ENCODE data around the gene IL13RA1.
"Not testable (repeated sequence)": the region's sequence is repeated elsewhere in the genome, so short reads cannot be mapped to it uniquely, and the experiment has no call there.

IL13RA1 gene

GRCh38 chrX:118726887-118727685 is at the start of gene IL13RA1:
Gene IL13RA1 (plus strand): TSS chrX:118727606. CDS start chrX:118727639, 33 bp downstream.
- peak; percentile 75 for DNase-seq

- DNase-seq, result no peak
These were observed 48.1 kb upstream of the IL13RA1 start for GRCh38 chrX:118679290-118679689.

GRCh38 chrX:118682258-118683014 is 45.0 kb upstream of the IL13RA1 start:
- peak; percentile 26 for DNase-seq

- DNase-seq, result no peak
These were observed 42.0 kb upstream of the IL13RA1 start for GRCh38 chrX:118685393-118685792.

GRCh38 chrX:118688935-118689334 is 38.5 kb upstream of the IL13RA1 start:
- DNase-seq, result no peak

- DNase-seq, result no peak
These were observed 33.6 kb upstream of the IL13RA1 start for GRCh38 chrX:118693843-118694242.

- DNase-seq, result no peak
These were observed 32.8 kb upstream of the IL13RA1 start for GRCh38 chrX:118694638-118695037.

- DNase-seq, result no peak
These were observed 28.8 kb upstream of the IL13RA1 start for GRCh38 chrX:118698516-118699170.

GRCh38 chrX:118702741-118703140 is 24.7 kb upstream of the IL13RA1 start:
- DNase-seq, result no peak

GRCh38 chrX:118706681-118707080 is 20.7 kb upstream of the IL13RA1 start:
- DNase-seq, result no peak

- DNase-seq, result no peak
These were observed 12.9 kb upstream of the IL13RA1 start for GRCh38 chrX:118714521-118714920.

- DNase-seq, result not testable (repeated sequence)
These were observed 11.5 kb upstream of the IL13RA1 start for GRCh38 chrX:118715917-118716316.

GRCh38 chrX:118716833-118717232 is 10.6 kb upstream of the IL13RA1 start:
- not testable (repeated sequence) for DNase-seq

GRCh38 chrX:118717678-118718391 is 9.6 kb upstream of the IL13RA1 start:
- no peak for DNase-seq

GRCh38 chrX:118718737-118719136 is 8.7 kb upstream of the IL13RA1 start:
- DNase-seq, result no peak

- DNase-seq, result no peak
These were observed 7.2 kb upstream of the IL13RA1 start for GRCh38 chrX:118720058-118720707.

- DNase-seq, result no peak
These were observed 4.0 kb upstream of the IL13RA1 start for GRCh38 chrX:118723376-118723775.

- no peak for DNase-seq
These were observed 3.0 kb upstream of the IL13RA1 start for GRCh38 chrX:118724365-118724764.

- no peak for DNase-seq
These were observed 2.6 kb upstream of the IL13RA1 start for GRCh38 chrX:118724775-118725174.

GRCh38 chrX:118726396-118726795 is 1.0 kb upstream of the IL13RA1 start:
- DNase-seq, result no peak

- DNase-seq, result no peak
These were observed 407 bp downstream of the IL13RA1 start for GRCh38 chrX:118727686-118728339.

All from NCI-H226 (cell line).